22Rv1 (cell line): ENCODE measurements around the gene MFSD2A.

Source experiments
- H3K27ac ChIP-seq: fragments of 450-650 bp; 2 replicates; pipeline ENCODE4 v1.5.1; 2017
- CTCF ChIP-seq: fragments of 450-650 bp; IDR thresholded peaks from 2 replicates; pipeline ENCODE4 v1.5.1; 2017; ENCODE audit warnings: mild to moderate bottlenecking
- ZFX ChIP-seq: fragments of 450-650 bp; IDR thresholded peaks from 2 replicates; pipeline ENCODE4 v1.6.1; 2017; ENCODE audit warnings: antibody characterized with exemption, borderline replicate concordance

The MFSD2A gene

GRCh38 chr1:39917825-39918224, 37.1 kb upstream of the MFSD2A start:
- H3K27ac ChIP-seq: no peak overlapping the region
- TF ChIP-seq ZFX: no peak

GRCh38 chr1:39919545-39919944, 35.4 kb upstream of the MFSD2A start:
- no peak overlapping the region for H3K27ac ChIP-seq
- no peak for TF ChIP-seq ZFX
- peak; percentile 82 for TF ChIP-seq CTCF

GRCh38 chr1:39922251-39922688, 32.7 kb upstream of the MFSD2A start:
- TF ChIP-seq CTCF (no peak), ZFX (no peak)
- no peak overlapping the region for H3K27ac ChIP-seq

GRCh38 chr1:39925721-39926342, 29.1 kb upstream of the MFSD2A start:
- no peak for TF ChIP-seq ZFX
- TF ChIP-seq CTCF: no peak
- no peak overlapping the region for H3K27ac ChIP-seq

GRCh38 chr1:39926343-39926793, 28.6 kb upstream of the MFSD2A start:
- no peak for TF ChIP-seq CTCF
- no peak for TF ChIP-seq ZFX
- no peak overlapping the region for H3K27ac ChIP-seq

GRCh38 chr1:39926820-39927219, 28.1 kb upstream of the MFSD2A start:
- no peak overlapping the region for H3K27ac ChIP-seq
- TF ChIP-seq ZFX: no peak
- TF ChIP-seq CTCF: no peak

- no peak overlapping the region for H3K27ac ChIP-seq
- no peak for TF ChIP-seq ZFX
- no peak for TF ChIP-seq CTCF
Measured at GRCh38 chr1:39927538-39927937, 27.4 kb upstream of the MFSD2A start.
